Fibroblast of skin of back (primary cell): ENCODE data around the gene ST13. TPM values are rescaled to one million over a fixed set of nuclear protein-coding genes. Genes with fewer than 3 reads are reported as not detected.
"Not testable (repeated sequence)": the region's sequence is repeated elsewhere in the genome, so short reads cannot be mapped to it uniquely, and the experiment has no call there.

Experiments used
- DNase-seq: peaks from one replicate; pipeline ENCODE4 v3.0.0-alpha.2; 2013
- polyA plus RNA-seq, 2 experiments: library from polyadenylated mRNA; unstranded; fragments of 120-200 nt; gene quantifications; one replicate each; pipeline ENCODE4 v1.2.1, GENCODE V29; 2013; ENCODE audit not compliant: insufficient read length in 2 of 2

ST13 gene
- 254 TPM for polyA plus RNA-seq (2013, experiment 1 of 2; ENCODE audit: insufficient read length)
- 282 TPM for polyA plus RNA-seq (2013, experiment 2 of 2; ENCODE audit: insufficient read length)

DNA sequence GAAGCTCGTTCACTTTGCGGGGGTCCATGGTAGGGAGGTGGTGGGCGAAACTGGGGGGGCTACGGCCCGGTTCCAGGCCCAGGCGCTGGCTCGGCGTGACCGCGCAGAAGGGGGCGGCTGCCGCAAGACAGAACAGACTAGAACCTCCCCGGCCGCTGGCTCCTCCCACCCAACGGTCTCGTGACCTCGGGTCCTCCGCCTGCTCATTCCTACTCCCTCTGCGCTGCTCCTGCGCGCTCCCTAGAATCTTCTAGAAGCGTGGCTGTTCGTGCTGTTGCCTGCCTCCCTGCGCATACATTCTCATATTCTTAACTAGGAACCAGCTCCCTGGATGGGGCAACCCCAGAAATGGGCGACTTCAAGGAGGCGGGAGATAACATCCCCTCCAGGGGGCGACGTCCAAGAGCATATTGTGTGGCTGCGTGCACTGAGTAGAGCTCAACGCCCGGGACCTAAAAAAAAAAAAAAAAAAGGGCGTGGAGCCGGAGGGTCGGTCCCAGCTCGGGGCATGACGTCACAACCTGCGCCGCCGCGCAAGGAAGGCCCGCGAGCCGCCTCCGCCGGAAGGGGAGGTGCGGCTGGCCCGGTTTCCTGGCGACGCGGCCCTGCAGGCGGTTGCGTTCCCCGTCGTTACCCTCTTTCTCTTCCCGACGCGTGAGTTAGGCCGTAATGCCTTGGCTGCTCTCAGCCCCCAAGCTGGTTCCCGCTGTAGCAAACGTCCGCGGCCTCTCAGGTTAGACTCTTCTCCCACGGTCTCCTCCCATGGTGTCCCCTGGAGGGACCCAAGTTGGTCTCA lies at the start of gene ST13, which contains the start of gene XPNPEP3:
TSS of gene ST13 (minus strand) at position 127 of the 796 bp plus-strand sequence. CDS start at position 28, 99 bp downstream.
TSS of gene XPNPEP3 (plus strand) at position 636 of the 796 bp plus-strand sequence. CDS start at position 670, 34 bp downstream.
- peak; percentile 97 for DNase-seq

GRCh38 chr22:40904101-40904500 lies 47.7 kb upstream of the ST13 start:
- no peak for DNase-seq

GRCh38 chr22:40898850-40899357 lies 42.5 kb upstream of the ST13 start:
- peak; percentile 64 for DNase-seq

- no peak for DNase-seq
Measured at GRCh38 chr22:40894417-40894816, 38.0 kb upstream of the ST13 start.

DNA sequence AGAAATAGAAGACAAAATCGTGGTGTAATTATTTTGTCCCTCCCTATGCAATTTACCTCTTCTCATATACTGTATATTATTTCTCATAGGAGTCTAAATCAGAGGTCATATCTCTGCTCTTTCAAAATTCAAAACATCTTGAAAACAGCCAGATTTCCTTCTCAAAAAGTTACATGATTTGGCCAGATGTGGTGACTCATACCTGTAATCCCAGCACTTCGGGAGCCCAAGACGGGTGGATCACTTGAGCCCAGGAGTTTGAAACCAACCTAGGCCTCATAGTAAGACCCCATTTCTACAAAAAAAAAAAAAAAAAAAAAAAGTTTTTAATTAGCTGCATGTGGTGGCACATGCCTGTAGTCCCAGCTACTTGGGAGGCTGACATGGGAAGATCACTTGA lies 34.4 kb upstream of the ST13 start:
- no peak for DNase-seq

- DNase-seq = no peak
Measured at GRCh38 chr22:40889116-40889515, 32.7 kb upstream of the ST13 start.

- DNase-seq = no peak
Measured at GRCh38 chr22:40878922-40879321, 22.5 kb upstream of the ST13 start.

DNA sequence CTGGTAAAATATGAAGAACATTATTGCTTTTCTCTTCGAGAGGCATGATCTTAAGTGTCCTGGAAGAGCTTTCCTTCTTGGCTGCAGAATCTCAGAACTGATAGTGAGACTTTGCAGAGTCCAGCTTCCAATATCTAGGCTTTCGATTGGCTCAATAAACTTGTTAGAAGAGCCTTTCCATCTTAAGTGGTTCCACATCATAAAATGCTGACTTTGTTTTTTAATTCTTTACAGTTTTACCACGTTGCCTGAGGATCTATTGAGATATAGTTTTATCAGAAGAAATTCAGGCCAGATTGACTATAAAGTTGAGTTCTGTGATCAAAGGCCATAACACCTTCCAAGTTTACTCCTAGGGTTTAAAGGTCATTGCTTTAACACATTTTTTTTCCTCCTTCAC lies 21.0 kb upstream of the ST13 start:
- DNase-seq = no peak

- DNase-seq = no peak
Measured at GRCh38 chr22:40876907-40877306, 20.5 kb upstream of the ST13 start.

DNA sequence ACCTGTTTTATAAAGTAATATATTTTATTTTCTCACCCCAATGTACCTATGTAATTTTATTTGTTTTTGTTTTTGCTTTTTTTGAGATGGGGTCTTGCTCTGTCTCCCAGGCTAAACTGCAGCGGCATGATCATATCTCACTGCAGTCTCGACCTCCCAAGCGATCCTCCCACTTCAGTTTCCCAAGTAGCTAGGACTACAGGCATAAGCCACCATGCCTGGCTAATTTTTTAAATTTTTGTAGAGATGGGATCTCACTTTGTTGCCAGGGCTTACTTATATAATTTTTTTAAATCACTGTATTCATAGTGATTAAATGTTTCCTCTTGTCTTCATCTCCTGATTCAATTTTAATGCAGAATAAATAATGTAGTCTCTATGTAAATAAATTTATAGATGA lies 18.7 kb upstream of the ST13 start:
- no peak for DNase-seq

- no peak for DNase-seq
Measured at GRCh38 chr22:40874016-40874415, 17.6 kb upstream of the ST13 start.

DNA sequence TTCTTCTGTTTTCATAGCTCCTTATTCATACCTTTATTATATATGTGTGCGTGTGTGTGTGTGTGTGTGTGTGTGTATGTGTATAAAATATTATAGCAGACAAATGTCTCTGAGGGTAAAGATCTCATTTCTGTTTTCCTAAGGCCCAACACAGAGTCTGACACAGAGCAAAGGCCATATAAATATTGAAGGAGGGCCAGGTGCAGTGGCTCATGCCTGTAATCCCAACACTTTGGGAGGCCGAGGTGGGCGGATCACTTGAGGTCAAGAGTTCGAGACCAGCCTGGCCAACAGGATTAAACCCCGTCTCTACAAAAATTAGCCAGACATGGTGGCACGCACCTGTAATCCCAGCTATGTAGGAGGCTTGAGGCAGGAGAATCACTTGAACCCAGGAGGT lies 11.9 kb upstream of the ST13 start:
- not testable (repeated sequence) for DNase-seq

GRCh38 chr22:40867109-40867508 lies 10.7 kb upstream of the ST13 start:
- DNase-seq = no peak

- DNase-seq = no peak
Measured at GRCh38 chr22:40862537-40862936, 6.1 kb upstream of the ST13 start.

GRCh38 chr22:40862013-40862412 lies 5.6 kb upstream of the ST13 start, which contains the start of gene DNAJB7:
Gene DNAJB7 (minus strand): TSS chr22:40862113. CDS start chr22:40861994, 119 bp downstream.
- DNase-seq = no peak

DNA sequence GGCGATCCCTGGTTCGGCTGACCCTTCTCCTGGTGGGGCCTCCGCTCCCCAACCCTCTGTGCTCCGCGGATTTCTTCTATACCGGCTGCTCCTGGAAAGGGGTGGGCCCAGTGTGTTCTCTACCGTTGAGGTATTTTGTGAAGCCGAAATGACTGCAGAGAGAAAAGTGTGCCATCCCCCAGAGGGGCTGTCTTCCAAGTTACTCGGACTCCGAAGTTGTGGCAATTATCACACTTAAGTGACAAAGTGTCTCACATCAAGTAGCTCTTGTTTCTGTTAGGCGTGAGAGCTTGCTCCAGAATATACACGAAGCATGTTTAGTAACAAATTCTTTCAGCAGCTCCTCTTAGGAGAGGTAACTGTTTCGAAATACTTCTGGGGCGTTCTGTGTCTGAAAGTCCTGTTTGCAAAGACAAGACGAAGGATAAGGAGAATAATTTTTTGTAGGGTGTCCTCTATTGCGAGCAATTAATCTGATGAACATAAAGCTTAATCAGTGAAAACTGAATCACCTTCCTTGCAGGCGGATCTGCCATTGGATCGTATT lies 943 bp upstream of the ST13 start:
- no peak for DNase-seq

- DNase-seq = peak; percentile 20
Measured at GRCh38 chr22:40855979-40856512, 393 bp downstream of the ST13 start.

- DNase-seq = no peak
Measured at GRCh38 chr22:40855071-40855978, 1.1 kb downstream of the ST13 start.

DNA sequence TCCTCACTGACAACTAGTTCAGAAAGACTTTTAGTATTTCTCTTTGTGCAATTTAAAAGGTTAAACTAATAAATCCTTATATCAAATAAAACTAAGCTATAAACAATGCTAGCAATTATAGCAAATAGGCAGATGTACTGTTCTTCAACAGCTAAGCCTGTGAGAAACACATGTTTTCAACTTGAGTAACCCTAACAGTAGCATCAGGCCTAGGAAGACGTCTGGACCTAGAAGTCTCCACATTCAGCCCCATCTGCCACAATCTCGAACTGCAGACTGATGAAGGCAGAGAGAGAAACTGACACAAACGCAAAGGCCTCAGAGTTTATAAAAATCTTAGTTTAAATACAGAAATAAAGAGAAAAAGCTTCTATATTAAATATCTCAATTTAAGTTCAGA lies 2.5 kb downstream of the ST13 start:
- DNase-seq = no peak

DNA sequence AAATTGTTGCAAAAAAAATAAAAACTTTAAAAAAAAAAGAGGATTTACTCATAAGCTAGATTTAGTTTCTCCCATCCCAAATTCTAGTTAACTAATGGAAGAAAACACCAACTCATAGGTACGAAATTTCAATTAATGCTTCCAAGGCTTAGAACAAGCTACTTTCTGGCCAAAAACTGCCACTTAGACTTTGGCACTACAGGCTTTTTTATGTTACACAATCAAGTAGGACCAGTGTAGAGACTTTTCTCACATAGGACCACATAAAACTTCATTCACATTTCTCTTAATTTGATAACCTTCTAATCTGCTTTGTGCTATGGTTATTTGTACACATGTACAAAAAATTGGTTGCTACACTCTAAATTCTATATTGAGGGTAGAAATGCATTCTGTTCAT lies 3.1 kb downstream of the ST13 start:
- DNase-seq = no peak

DNA sequence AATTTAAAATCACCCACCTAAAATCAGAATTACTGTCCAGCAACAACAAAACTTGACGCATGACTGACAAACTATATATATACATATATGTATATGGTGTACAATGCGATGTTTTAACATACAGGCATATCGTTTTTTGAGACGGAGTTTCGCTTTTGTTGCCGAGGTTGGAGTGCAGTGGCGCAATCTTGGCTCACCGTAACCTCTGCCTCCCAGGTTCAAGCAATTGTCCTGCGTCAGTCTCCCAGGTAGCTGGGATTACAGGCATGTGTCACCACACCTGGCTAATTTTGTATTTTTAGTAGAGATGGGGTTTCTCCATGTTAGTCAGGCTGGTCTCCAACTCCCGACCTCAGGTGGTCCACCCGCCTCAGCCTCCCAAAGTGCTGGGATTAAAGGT lies 10.6 kb downstream of the ST13 start:
- not testable (repeated sequence) for DNase-seq

GRCh38 chr22:40844951-40845350 lies 11.5 kb downstream of the ST13 start:
- no peak for DNase-seq
